Measurements from ENCODE around the gene CD7. TPM values are rescaled to one million over a fixed set of nuclear protein-coding genes. Genes with fewer than 3 reads are reported as not detected.

CD7 gene
- polyA plus RNA-seq, 1 donor from 2014 or later, result not detected

DNA sequence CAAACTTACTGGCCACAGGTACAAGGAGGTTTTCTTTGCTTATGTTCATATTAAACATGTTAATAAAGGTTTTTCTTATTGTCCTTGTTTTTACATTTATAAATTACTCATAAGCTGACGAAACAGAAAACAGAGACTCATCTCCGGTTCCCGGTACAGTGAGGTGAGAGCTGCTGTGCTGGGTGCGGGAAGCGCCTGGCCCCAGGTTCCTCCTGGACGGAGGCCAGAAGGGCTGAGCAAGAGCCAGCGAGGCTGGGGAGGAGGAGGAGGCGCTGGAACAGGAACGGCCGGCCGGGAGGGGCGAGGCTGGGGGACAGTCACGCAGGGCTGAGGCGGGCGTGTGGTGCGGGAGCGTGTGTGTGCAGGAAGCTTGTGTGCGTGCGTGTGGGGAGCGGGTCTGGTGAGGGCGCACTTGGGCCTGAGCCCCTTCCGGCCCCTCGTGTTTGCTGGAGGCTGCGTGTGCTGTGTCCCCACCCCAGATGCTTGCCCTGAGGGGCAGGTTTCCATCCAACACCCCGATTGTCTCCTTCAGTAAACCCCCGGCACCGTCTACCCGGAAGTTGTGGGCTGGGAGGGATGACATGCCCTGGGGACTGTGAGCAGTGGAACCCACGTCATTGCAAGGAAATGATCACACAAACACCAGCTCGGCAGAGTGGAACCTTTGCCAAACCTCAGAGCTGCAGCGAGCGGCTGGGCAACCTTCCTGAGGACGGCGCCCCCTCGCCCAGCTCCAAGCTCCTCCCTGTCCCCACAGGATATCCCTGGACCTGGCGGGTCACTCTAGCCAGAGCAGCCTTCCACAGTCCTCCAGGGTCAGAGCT lies 19.5 kb downstream of the CD7 start:
- Histone ChIP-seq H3K9me3 (ENCODE audit: low read length) (no peaks in the 10 kb centered on the region), H3K36me3 (ENCODE audit: insufficient read depth, low read length) (no peaks in the 10 kb centered on the region), H3K27ac (ENCODE audit: low read length) (no peak overlapping the region), H3K27me3 (ENCODE audit: insufficient read depth, low read depth, low read length) (no peaks in the 10 kb centered on the region), H2AFZ (ENCODE audit: low read depth, low read length) (no peak overlapping the region), H3K79me2 (replicated peaks; ENCODE audit: insufficient read depth, low read length) (no peaks in the 10 kb centered on the region), H3F3A (ENCODE audit: insufficient read depth, low read length, poor library complexity, severe bottlenecking) (no peaks in the 10 kb centered on the region), H3K9ac (ENCODE audit: low read length) (no peak overlapping the region), H3K4me3 (ENCODE audit: low read length) (no peak overlapping the region), H4K20me1 (ENCODE audit: insufficient read depth) (no peaks in the 10 kb centered on the region), H3K9me2 (ENCODE audit: insufficient read depth, low read length) (no peaks in the 10 kb centered on the region), H3K4me2 (ENCODE audit: low read length) (no peak overlapping the region)
- no peak for TF ChIP-seq POLR2AphosphoS5 (IDR thresholded peaks at IDR 0.05)
- TF ChIP-seq MXI1 (conservative IDR thresholded peaks at IDR 0.05; ENCODE audit: poor library complexity, severe bottlenecking), result no peak
- TF ChIP-seq EP300 (conservative IDR thresholded peaks at IDR 0.05; ENCODE audit: poor library complexity, severe bottlenecking), result no peak
- no peak for TF ChIP-seq RAD21 (conservative IDR thresholded peaks at IDR 0.05)
- no peak for TF ChIP-seq SMC3 (conservative IDR thresholded peaks at IDR 0.05; ENCODE audit: poor library complexity)
- TF ChIP-seq CTCF (IDR thresholded peaks at IDR 0.05; ENCODE audit: poor library complexity, severe bottlenecking), result no peak
- TF ChIP-seq TAF1 (IDR thresholded peaks at IDR 0.05; ENCODE audit: low read depth), result no peak
- TF ChIP-seq, protein P1, sequence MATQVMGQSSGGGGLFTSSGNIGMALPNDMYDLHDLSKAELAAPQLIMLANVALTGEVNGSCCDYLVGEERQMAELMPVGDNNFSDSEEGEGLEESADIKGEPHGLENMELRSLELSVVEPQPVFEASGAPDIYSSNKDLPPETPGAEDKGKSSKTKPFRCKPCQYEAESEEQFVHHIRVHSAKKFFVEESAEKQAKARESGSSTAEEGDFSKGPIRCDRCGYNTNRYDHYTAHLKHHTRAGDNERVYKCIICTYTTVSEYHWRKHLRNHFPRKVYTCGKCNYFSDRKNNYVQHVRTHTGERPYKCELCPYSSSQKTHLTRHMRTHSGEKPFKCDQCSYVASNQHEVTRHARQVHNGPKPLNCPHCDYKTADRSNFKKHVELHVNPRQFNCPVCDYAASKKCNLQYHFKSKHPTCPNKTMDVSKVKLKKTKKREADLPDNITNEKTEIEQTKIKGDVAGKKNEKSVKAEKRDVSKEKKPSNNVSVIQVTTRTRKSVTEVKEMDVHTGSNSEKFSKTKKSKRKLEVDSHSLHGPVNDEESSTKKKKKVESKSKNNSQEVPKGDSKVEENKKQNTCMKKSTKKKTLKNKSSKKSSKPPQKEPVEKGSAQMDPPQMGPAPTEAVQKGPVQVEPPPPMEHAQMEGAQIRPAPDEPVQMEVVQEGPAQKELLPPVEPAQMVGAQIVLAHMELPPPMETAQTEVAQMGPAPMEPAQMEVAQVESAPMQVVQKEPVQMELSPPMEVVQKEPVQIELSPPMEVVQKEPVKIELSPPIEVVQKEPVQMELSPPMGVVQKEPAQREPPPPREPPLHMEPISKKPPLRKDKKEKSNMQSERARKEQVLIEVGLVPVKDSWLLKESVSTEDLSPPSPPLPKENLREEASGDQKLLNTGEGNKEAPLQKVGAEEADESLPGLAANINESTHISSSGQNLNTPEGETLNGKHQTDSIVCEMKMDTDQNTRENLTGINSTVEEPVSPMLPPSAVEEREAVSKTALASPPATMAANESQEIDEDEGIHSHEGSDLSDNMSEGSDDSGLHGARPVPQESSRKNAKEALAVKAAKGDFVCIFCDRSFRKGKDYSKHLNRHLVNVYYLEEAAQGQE (IDR thresholded peaks at IDR 0.05; ENCODE audit: borderline replicate concordance), result no peak
- TF ChIP-seq EZH2 (IDR thresholded peaks at IDR 0.05; ENCODE audit: borderline replicate concordance, insufficient read depth, low read length, poor library complexity, severe bottlenecking), result no peak

DNA sequence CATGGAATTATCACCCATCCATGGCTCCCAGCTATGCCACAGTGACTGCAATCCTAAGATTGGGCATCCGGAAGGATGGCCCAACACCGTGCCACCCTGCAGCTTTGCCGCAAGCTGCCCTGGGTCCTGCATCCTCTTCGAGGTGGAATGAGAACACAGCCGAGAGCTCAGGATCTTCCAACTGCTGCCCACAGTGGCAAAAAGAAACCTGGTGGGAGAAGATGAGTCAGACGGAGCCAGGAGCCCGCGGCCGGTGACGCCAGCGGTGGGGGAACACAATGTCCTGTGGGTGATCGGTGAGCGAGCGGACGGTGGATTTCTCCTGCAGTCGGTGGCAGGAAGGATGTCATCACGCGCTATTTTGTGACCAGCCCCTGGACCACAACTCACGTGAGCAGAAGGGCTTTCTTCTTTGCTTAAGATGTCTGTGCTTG lies 20.1 kb downstream of the CD7 start:
- Histone ChIP-seq H3K4me2 (ENCODE audit: low read length) (no peak overlapping the region), H3K9me2 (ENCODE audit: insufficient read depth, low read length) (no peaks in the 10 kb centered on the region), H3F3A (ENCODE audit: insufficient read depth, low read length, poor library complexity, severe bottlenecking) (peaks cover 2% of the 10 kb centered on the region), H3K36me3 (ENCODE audit: insufficient read depth, low read length) (no peaks in the 10 kb centered on the region), H3K79me2 (replicated peaks; ENCODE audit: insufficient read depth, low read length) (no peaks in the 10 kb centered on the region), H4K20me1 (ENCODE audit: insufficient read depth) (no peaks in the 10 kb centered on the region), H3K9me3 (ENCODE audit: low read length) (no peaks in the 10 kb centered on the region), H3K4me3 (ENCODE audit: low read length) (no peak overlapping the region), H3K9ac (ENCODE audit: low read length) (no peak overlapping the region), H3K27me3 (ENCODE audit: insufficient read depth, low read depth, low read length) (no peaks in the 10 kb centered on the region), H2AFZ (ENCODE audit: low read depth, low read length) (no peak overlapping the region), H3K27ac (ENCODE audit: low read length) (no peak overlapping the region)
- TF ChIP-seq EP300 (conservative IDR thresholded peaks at IDR 0.05; ENCODE audit: poor library complexity, severe bottlenecking) (no peak), TAF1 (IDR thresholded peaks at IDR 0.05; ENCODE audit: low read depth) (no peak), POLR2AphosphoS5 (IDR thresholded peaks at IDR 0.05) (no peak), SMC3 (conservative IDR thresholded peaks at IDR 0.05; ENCODE audit: poor library complexity) (no peak), CTCF (IDR thresholded peaks at IDR 0.05; ENCODE audit: poor library complexity, severe bottlenecking) (no peak), EZH2 (IDR thresholded peaks at IDR 0.05; ENCODE audit: borderline replicate concordance, insufficient read depth, low read length, poor library complexity, severe bottlenecking) (no peak), MXI1 (conservative IDR thresholded peaks at IDR 0.05; ENCODE audit: poor library complexity, severe bottlenecking) (no peak), RAD21 (conservative IDR thresholded peaks at IDR 0.05) (no peak)
- TF ChIP-seq, protein P1 (IDR thresholded peaks at IDR 0.05; ENCODE audit: borderline replicate concordance), result no peak
